HG03378 (cell line): ENCODE results near the gene D2HGDH.
"Not testable (repeated sequence)": the region's sequence is repeated elsewhere in the genome, so short reads cannot be mapped to it uniquely, and the experiment has no call there.

ENCODE experiments used
- ATAC-seq: cut with Tn5 transposase; IDR thresholded peaks from one replicate; pipeline ENCODE4 v1.9.1; 2021; ENCODE audit warnings: mild to moderate bottlenecking, moderate library complexity; ENCODE audit not compliant: unreplicated experiment

Gene D2HGDH

GRCh38 chr2:241817126-241817820 is 82.8 kb downstream of the D2HGDH start:
- no peak for ATAC-seq

DNA sequence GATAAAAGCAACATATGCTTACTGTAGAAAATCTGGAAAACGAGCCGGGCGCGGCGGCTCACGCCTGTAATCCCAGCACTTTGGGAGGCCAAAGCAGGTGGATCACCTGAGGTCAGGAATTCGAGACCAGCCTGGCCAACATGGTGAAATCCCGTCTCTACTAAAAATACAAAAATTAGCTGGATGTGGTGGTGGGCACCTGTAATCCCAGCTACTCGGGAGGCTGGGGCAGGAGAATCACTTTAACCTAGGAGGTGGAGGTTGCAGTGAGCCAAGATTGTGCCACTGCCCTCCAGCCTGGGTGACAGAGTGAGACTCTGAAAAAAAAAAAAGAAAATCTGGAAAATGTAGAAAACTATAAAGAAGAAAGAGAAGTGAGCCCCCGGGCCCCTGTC is 83.4 kb downstream of the D2HGDH start:
- not testable (repeated sequence) for ATAC-seq
